CD8-positive, alpha-beta memory T cell (primary cell): ENCODE data around the gene MCC. TPM values are rescaled to one million over a fixed set of nuclear protein-coding genes. Genes with fewer than 3 reads are reported as not detected.

Experiments used
- CTCF ChIA-PET: fragments of 350-600 bp; sonication (Branson Sonifier 250); formaldehyde crosslinking; loops from one replicate; lab custom pipeline; 2021; ENCODE audit warnings: antibody characterized with exemption; lab: Charles Lee
- POLR2A ChIA-PET: fragments of 350-600 bp; sonication (Branson Sonifier 250); formaldehyde crosslinking; loops from one replicate; lab custom pipeline; 2021; ENCODE audit warnings: antibody characterized with exemption; lab: Charles Lee
- DNase-seq, 5 donors: peaks; one replicate each; pipeline versions ENCODE4 v3.0.0 to v3.0.0-alpha.2; 2020 to 2022; ENCODE audit warnings: mixed read lengths in 1 of 5
- H3K27ac ChIP-seq: one replicate; pipeline ENCODE4 v1.7.0; 2013; ENCODE audit warnings: low read depth, mild to moderate bottlenecking, low read length, moderate library complexity
- H3K27me3 ChIP-seq: 2 replicates; pipeline ENCODE4 v1.7.0; 2013; ENCODE audit warnings: low read length, mild to moderate bottlenecking; ENCODE audit not compliant: insufficient read depth, poor library complexity, severe bottlenecking
- H3K36me3 ChIP-seq: 2 replicates; pipeline ENCODE4 v1.7.0; 2013; ENCODE audit warnings: mild to moderate bottlenecking, low read length, moderate library complexity; ENCODE audit not compliant: insufficient read depth
- H3K4me1 ChIP-seq: 2 replicates; pipeline ENCODE4 v1.7.0; 2013; ENCODE audit warnings: mild to moderate bottlenecking, low read length, moderate library complexity; ENCODE audit not compliant: insufficient read depth
- H3K4me3 ChIP-seq: 2 replicates; pipeline ENCODE4 v1.7.0; 2013; ENCODE audit warnings: mild to moderate bottlenecking, low read length
- H3K9me3 ChIP-seq: 2 replicates; pipeline ENCODE4 v1.7.0; 2013; ENCODE audit warnings: mild to moderate bottlenecking, low read length
- H3K27ac Mint-ChIP-seq, 8 donors: one replicate each; pipeline ENCODE4 v1.8.0; 2020 to 2021; ENCODE audit warnings: mixed read lengths in 8 of 8, mild to moderate bottlenecking in 6 of 8, inconsistent platforms in 3 of 8, moderate library complexity in 3 of 8
- H3K27me3 Mint-ChIP-seq, 2 donors: one replicate each; pipeline ENCODE4 v1.8.0; 2020 to 2021; ENCODE audit warnings: mixed read lengths in 2 of 2, mild to moderate bottlenecking in 1 of 2, moderate library complexity in 1 of 2
- H3K36me3 Mint-ChIP-seq, 3 donors: one replicate each; pipeline ENCODE4 v1.8.0; 2020 to 2021; ENCODE audit warnings: mixed read lengths in 3 of 3, inconsistent platforms in 1 of 3, mild to moderate bottlenecking in 1 of 3
- H3K4me1 Mint-ChIP-seq, 3 donors: one replicate each; pipeline ENCODE4 v1.8.0; 2020 to 2021; ENCODE audit warnings: mixed read lengths in 3 of 3, inconsistent platforms in 1 of 3, mild to moderate bottlenecking in 1 of 3
- H3K4me3 Mint-ChIP-seq, 7 donors: one replicate each; pipeline ENCODE4 v1.8.0; 2020 to 2021; ENCODE audit warnings: mixed read lengths in 7 of 7, mild to moderate bottlenecking in 6 of 7, moderate library complexity in 4 of 7, inconsistent platforms in 2 of 7
- H3K9me3 Mint-ChIP-seq, 5 donors: one replicate each; pipeline ENCODE4 v1.8.0; 2020 to 2022; ENCODE audit warnings: mixed read lengths in 5 of 5, mild to moderate bottlenecking in 3 of 5, moderate library complexity in 2 of 5, inconsistent platforms in 1 of 5
- polyA plus RNA-seq: library from polyadenylated mRNA; unstranded; fragments of 300-500 nt; fragmentation: Illumina TruSeq; gene quantifications from one replicate; pipeline ENCODE4 v1.2.3, GENCODE V29; 2021
- total RNA-seq, 2 experiments: library from RNA; stranded (reverse); gene quantifications; one replicate each; pipeline ENCODE4 v1.2.3, GENCODE V29; 2021

MCC gene
- total and polyA plus RNA-seq, 3 experiments from 2014 or later, result 4.2 to 5.4 (median 4.9) TPM

DNA sequence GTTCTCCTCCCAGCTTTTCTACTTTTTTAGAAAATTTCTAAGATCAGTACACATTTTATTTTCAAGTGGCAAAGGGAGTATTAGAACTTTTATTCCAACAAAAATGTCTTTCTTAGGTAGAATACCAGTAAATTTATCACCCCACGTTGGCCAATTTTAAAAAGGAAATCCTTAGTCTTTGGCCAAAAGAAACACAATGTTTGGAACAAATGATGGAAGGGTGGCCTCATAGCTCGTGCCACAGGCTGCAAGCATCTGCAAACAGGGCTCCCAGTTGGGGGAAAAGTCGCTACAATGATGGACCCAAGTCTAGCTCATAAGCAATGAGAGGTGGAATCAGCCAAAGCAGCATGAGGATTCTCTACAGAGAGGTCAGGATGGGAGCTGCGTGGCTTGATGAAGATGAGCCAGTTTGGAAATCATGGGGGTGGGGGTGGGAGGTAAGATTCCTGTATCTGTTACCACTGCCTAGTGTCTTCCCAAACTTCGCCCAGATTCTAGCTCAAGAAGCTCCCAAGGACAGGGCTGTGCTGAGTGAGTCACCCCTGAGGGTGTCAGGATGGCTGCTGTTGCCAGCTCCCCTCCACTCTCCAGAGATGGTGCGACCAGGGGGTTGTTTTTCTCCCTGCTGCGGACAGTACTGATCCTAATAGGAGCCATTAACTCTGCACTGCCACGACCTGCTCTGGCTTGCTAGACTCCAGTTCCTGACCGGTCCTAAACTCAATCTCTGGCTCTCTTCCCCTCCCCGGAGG is 436.0 kb downstream of the MCC start:
- Mint-ChIP-seq H3K4me3 (no peak overlapping the region), H3K9me3 (no peaks in the 10 kb centered on the region), H3K27me3 (peaks cover 0 to 2% of the 10 kb centered on the region in 2 donors), H3K4me1 (peaks cover 0 to 5% (median 4%) of the 10 kb centered on the region in 3 donors), H3K27ac (peak overlapping the region in 1 of 8 donors; percentile 75), H3K36me3 (peaks cover 0 to 8% (median 6%) of the 10 kb centered on the region in 3 donors)
- Histone ChIP-seq H3K27me3 (no peaks in the 10 kb centered on the region), H3K27ac (no peak overlapping the region), H3K4me1 (no peaks in the 10 kb centered on the region), H3K4me3 (no peak overlapping the region), H3K36me3 (no peaks in the 10 kb centered on the region), H3K9me3 (no peaks in the 10 kb centered on the region)
- ChIA-PET CTCF (no interaction called here), POLR2A (no interaction called here)
- no peak for DNase-seq

DNA sequence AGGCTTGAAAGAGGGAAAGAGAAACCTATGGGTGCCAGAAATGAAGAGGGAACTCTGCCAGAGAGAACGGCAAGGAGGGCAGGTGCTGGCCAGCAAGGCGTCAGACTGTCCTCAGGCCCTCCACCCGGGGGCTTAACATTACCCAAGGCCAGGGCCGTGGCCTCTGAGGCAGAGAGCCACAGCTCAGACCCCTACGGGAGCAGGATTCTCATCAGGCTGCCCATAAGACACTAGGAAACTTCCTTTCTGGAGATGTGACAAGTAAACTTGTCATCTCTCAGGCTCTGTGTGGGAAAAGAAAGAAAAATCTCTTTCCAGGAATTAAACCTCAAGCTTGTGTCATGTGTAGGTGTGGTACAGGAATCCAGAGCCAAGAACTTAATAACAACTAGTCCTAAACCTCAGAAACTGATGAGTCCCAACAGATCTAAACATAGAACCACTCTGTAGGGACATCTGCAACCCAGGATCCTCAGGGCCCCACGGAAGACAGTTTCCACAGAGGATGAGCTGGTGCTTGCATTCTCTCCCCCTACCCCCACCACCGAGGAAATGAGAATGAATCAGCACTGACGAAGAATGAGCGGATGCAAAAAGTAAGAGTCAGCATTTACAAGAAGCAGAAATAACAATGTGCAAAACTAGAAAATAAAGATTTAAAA is 437.4 kb downstream of the MCC start:
- peak overlapping the region in 4 of 8 donors; percentile 19 to 52 (median 36) for H3K27ac Mint-ChIP-seq
- H3K9me3 Mint-ChIP-seq, result no peaks in the 10 kb centered on the region
- Histone ChIP-seq H3K27ac (no peak overlapping the region), H3K9me3 (no peaks in the 10 kb centered on the region), H3K4me3 (no peak overlapping the region), H3K36me3 (no peaks in the 10 kb centered on the region), H3K4me1 (no peaks in the 10 kb centered on the region), H3K27me3 (no peaks in the 10 kb centered on the region)
- POLR2A ChIA-PET, result no interaction called here
- peaks cover 0 to 8% (median 6%) of the 10 kb centered on the region in 3 donors for H3K36me3 Mint-ChIP-seq
- no peak overlapping the region for H3K4me3 Mint-ChIP-seq
- H3K4me1 Mint-ChIP-seq, result peaks cover 0 to 5% (median 4%) of the 10 kb centered on the region in 3 donors
- CTCF ChIA-PET, result no interaction called here
- no peak for DNase-seq
- peaks cover 0 to 2% of the 10 kb centered on the region in 2 donors for H3K27me3 Mint-ChIP-seq

DNA sequence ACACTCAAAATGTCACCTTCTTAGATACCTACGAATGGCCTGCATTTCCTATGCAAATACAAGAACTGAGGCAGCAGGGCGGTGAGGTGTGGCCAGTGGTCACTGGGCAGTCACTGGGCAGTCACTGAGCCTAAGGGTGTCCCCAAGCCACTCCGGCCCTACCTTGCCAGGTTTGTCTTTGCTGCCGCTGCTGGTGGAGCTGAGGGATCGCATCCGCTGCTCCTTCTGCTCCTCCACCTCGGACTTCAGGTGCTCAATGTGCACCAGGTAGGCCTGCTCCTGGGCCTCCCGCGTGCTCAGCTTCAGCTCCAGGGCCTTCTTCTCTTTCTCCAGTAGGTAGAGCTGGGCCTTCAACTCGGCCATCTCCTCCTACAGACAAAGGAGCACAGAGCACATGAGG is 439.3 kb downstream of the MCC start:
- Mint-ChIP-seq H3K27ac (peak overlapping the region in 1 of 8 donors; percentile 81), H3K4me1 (peaks cover 0 to 5% (median 4%) of the 10 kb centered on the region in 3 donors), H3K27me3 (peaks cover 0 to 2% of the 10 kb centered on the region in 2 donors), H3K36me3 (peaks cover 0 to 8% (median 4%) of the 10 kb centered on the region in 3 donors), H3K9me3 (no peaks in the 10 kb centered on the region), H3K4me3 (no peak overlapping the region)
- ChIA-PET CTCF (interaction anchor here (1.3 kb wide), 1 partner anchor 281 kb away, joined by 3 read pairs; no protein-coding TSS in a partner anchor), POLR2A (no interaction called here)
- no peak overlapping the region for H3K4me3 ChIP-seq
- H3K27me3 ChIP-seq, result no peaks in the 10 kb centered on the region
- H3K27ac ChIP-seq, result no peak overlapping the region
- no peaks in the 10 kb centered on the region for H3K36me3 ChIP-seq
- no peaks in the 10 kb centered on the region for H3K4me1 ChIP-seq
- no peaks in the 10 kb centered on the region for H3K9me3 ChIP-seq
- DNase-seq, result no peak

DNA sequence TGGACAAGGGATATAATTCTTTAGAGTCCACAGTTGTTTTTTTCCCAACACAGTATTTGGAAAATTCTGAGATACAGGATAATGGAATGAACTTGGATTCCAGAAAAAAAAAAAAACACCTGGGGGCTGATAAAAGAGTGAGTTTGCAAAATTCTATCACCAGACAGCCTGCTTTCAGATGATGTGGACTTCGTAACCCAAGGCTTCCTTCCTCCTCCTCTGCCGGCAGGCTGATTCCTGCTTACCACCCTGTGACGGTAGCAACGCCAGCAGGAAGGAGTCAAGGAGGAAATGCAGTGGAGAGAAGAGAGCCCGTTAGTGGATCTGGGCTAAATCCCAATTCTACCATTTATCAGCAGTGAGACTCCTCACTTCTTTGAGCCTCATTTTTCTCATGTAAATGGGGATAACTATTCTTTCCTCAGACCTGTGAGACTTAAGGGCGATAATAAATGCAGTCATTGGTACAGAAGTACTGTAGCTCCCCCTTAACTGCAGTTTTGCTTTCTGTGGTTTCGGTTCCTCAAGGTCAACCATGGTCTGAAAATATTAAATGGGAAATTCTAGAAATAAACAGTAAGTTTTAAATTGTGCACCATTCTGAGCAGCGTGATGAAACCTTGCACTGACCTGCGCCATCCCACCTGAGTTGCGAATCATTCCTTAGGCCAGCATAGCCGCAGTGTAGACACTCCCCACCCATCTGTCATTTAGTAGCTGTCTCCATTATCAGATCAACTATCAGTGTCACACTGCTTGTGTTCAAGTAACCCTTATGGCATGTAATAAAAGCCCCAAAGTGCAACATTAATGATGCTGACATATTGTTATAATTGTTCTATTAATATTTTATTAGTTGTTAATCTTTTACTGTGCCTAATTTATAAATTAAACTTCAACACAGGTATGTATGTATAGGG is 440.3 kb downstream of the MCC start:
- Mint-ChIP-seq H3K9me3 (no peaks in the 10 kb centered on the region), H3K27ac (peak overlapping the region in 3 of 8 donors; percentile 4 to 44 (median 26)), H3K36me3 (peaks cover 0 to 8% (median 4%) of the 10 kb centered on the region in 3 donors), H3K27me3 (peaks cover 0 to 2% of the 10 kb centered on the region in 2 donors), H3K4me1 (peaks cover 0 to 5% (median 4%) of the 10 kb centered on the region in 3 donors), H3K4me3 (no peak overlapping the region)
- no peak overlapping the region for H3K27ac ChIP-seq
- H3K4me3 ChIP-seq, result no peak overlapping the region
- H3K27me3 ChIP-seq, result no peaks in the 10 kb centered on the region
- no peak for DNase-seq
- H3K36me3 ChIP-seq, result no peaks in the 10 kb centered on the region
- no peaks in the 10 kb centered on the region for H3K9me3 ChIP-seq
- ChIA-PET POLR2A (no interaction called here), CTCF (no interaction called here)
- H3K4me1 ChIP-seq, result no peaks in the 10 kb centered on the region

DNA sequence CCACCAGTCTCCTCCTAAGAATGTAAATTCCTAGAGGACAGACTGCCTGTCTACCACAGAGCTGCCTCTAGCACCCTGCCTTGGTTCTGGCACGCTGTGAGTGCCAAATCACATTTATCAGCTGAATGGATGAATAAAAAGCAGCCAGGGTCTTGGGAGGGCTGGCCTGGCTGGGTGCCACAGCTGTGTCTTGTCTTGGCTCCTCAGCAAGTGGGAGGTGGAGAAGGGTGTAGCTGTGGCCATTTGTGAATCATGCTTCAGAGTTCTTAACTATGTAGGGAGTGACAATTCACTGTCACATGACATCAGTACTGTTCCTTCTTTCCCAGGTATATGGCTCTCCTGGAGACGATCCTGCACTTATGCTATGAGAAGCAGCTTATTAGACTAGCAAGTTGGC is 441.0 kb downstream of the MCC start:
- Histone ChIP-seq H3K9me3 (no peaks in the 10 kb centered on the region), H3K4me1 (no peaks in the 10 kb centered on the region), H3K27ac (no peak overlapping the region), H3K36me3 (no peaks in the 10 kb centered on the region), H3K4me3 (no peak overlapping the region), H3K27me3 (no peaks in the 10 kb centered on the region)
- Mint-ChIP-seq H3K9me3 (no peaks in the 10 kb centered on the region), H3K4me1 (peaks cover 0 to 4% (median 3%) of the 10 kb centered on the region in 3 donors), H3K4me3 (no peak overlapping the region), H3K27me3 (no peaks in the 10 kb centered on the region), H3K27ac (peak overlapping the region in 2 of 8 donors; percentile 35 to 52), H3K36me3 (peaks cover 0 to 8% (median 4%) of the 10 kb centered on the region in 3 donors)
- ChIA-PET CTCF (no interaction called here), POLR2A (no interaction called here)
- DNase-seq, result no peak

DNA sequence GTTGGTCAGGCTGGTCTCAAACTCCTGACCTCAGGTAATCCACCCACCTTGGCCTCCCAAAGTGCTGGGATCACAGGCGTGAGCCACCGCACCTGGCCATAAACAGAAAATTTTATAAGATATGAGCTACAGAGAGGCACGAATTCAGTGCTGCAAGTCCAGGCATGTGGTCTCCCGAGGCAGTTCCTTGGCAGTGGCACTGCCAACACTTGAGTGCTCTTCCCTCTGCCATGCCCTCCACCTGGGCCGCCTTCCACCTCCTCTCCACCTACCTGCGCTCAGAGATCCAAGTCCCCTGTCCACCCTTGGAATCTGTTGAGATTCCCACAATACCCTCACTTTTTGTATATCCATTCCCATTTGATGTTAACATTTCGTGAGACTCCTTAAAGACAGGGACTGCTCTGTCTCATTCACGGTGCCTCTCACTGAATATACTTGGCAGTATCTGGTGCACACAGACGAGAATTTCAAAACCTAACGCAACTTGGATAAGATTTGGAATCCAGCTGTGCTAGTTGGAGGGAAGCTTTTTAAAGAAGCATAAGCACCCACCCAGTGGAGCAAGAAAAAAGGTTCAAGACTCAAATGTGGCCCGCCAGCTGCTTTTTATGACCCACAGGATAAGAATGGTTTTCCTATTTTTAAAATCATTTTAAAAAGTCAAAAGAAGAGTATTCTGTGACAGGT is 443.3 kb downstream of the MCC start:
- H3K4me3 Mint-ChIP-seq, result no peak overlapping the region
- POLR2A ChIA-PET, result no interaction called here

DNA sequence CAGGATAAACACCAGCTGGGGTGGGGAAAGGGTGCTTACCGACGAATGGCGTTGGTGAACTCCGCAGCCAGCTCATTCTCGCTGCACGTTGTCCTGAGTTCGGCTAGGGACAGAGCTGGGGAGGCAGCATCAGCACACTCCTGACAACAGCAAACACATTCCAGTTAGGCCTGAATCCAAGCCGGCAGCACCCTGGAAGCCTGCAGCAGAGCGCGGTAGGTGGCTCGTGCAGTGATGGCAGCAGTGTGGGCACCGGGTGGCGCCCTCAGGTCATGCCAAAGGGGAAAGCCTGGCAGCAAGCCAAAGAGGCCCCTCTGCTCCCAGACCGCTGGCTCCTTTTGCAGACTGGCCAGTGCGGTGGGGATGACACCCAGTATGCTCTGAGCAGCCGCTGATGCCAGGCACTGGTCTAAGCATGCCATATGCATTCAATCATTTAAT is 444.7 kb downstream of the MCC start:
- CTCF ChIA-PET, result no interaction called here
- Mint-ChIP-seq H3K9me3 (no peaks in the 10 kb centered on the region), H3K27me3 (no peaks in the 10 kb centered on the region), H3K27ac (no peak overlapping the region), H3K4me3 (no peak overlapping the region), H3K36me3 (peaks cover 0 to 4% (median 3%) of the 10 kb centered on the region in 3 donors), H3K4me1 (peaks cover 0 to 2% (median 0%) of the 10 kb centered on the region in 3 donors)
- H3K4me1 ChIP-seq, result no peaks in the 10 kb centered on the region
- no peaks in the 10 kb centered on the region for H3K27me3 ChIP-seq
- peak overlapping the region; percentile 65 for H3K27ac ChIP-seq
- POLR2A ChIA-PET, result no interaction called here
- H3K36me3 ChIP-seq, result no peaks in the 10 kb centered on the region
- DNase-seq, result no peak
- no peak overlapping the region for H3K4me3 ChIP-seq
- H3K9me3 ChIP-seq, result no peaks in the 10 kb centered on the region

More for the DNA sequence above, 443.3 kb downstream of the MCC start:
- CTCF ChIA-PET, result no interaction called here
- Mint-ChIP-seq H3K36me3 (peaks cover 0 to 6% (median 3%) of the 10 kb centered on the region in 3 donors), H3K9me3 (no peaks in the 10 kb centered on the region), H3K4me1 (peaks cover 0 to 2% (median 0%) of the 10 kb centered on the region in 3 donors), H3K27ac (no peak overlapping the region), H3K27me3 (no peaks in the 10 kb centered on the region)
- H3K9me3 ChIP-seq, result no peaks in the 10 kb centered on the region
- no peak for DNase-seq
- H3K27ac ChIP-seq, result no peak overlapping the region
- no peak overlapping the region for H3K4me3 ChIP-seq
- H3K4me1 ChIP-seq, result no peaks in the 10 kb centered on the region
- H3K27me3 ChIP-seq, result no peaks in the 10 kb centered on the region
- H3K36me3 ChIP-seq, result no peaks in the 10 kb centered on the region
